CD4-positive, alpha-beta T cell treated with Interferon gamma for 1 hour (primary cell): Measurements from ENCODE around the gene SP1.
A peak's percentile ranks its signal among the peaks of the same experiment; 100 is the strongest.

Source experiments
- DNase-seq: peaks from one replicate; pipeline ENCODE4 v3.0.0-alpha.2; 2020

The SP1 gene

DNA sequence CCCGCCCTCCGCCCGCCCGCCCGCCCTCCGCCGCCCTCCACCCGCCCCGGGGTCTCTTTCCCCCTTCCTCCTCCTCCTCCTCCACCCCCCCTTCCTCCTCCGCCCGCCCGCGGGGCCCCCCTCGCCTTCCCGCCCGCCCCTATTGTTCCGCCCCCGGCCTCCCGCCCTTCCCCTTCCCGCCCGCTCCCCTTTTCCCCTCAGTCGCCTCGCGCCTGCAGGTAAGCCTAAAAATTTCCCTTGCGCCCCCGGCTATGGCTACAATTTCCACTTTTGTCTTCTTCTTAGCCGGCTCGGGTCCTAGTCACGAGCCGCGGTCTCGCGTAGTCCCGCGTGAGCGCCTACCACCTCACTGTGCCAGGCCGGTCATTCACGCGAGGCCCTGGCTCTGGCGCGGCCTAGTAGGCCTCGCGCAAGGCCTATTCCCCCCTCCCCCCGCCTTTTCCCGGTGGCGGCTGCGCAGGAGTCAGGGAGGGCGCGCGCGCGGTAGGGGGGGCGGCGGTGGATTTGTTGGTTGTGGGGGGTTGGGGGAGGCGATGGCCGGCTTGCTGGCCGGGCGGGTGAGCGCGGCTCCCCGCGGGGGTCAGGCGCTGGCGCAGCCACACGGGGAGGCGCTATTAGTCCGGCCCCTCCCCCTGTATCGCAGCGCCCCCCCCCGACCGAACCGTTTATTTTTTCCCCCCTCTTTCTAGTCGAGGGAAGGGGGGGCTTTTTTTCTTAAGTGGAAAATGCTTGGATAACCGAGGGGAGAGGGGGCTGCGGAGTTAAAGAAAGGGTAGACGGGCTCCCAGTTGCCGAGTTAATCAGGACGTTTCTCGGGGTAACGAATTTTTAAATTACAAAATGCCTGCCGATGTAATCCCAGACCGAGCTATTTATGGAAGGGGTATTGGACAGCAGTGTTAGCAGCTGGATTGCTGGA is 72.4 kb downstream of the SP1 start:
- DNase-seq: peak; percentile 71

DNA sequence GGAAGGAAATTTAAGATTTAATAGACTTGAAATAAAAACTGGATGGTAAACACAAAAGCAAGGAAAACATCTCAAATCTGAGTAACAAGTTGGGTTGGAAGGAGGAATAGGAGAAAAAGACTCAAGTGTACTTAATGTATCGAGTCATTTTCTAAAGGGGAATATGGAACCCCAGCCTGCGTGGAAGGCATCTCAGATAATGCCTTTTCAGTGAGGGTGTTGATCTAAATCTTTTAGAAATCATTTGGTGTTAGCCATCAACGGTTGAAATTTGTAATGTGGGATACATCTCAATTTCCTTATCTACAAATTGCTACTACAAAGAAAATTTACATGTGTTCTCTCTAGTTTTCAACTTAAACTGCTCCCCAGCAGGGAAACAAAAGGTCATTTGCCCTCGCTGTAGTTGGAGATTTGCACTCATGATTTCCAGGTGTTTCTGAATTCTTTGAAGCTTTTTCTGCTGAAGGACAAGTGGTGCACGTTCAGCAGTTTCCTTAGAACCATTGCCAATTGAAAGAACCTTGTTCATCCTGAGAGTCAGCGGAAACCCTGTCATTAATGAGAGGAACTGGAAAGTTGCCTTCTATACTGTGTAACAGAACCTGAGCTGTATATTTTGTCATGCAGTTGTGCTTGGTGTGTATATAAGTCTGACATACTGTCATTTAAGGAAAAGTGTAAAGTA is 74.1 kb downstream of the SP1 start:
- no peak for DNase-seq

DNA sequence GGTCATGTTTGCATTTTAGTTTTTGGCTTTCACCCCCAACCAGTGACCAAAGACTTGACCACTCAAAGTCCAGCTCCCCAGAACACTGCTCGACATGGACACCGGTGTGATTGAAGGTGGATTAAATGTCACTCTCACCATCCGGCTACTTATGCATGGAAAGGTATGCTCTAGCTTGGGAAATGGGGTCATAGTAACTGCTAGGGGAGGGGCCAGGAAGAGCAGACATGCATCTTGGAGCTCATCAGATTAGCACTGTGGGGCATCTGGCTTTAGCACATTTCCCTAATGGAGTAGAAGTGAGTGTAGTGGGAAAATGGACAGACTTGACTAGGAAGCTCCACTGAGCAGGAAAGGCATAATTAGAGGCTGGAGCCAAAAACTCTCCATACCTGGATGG is 74.7 kb downstream of the SP1 start:
- DNase-seq: no peak

DNA sequence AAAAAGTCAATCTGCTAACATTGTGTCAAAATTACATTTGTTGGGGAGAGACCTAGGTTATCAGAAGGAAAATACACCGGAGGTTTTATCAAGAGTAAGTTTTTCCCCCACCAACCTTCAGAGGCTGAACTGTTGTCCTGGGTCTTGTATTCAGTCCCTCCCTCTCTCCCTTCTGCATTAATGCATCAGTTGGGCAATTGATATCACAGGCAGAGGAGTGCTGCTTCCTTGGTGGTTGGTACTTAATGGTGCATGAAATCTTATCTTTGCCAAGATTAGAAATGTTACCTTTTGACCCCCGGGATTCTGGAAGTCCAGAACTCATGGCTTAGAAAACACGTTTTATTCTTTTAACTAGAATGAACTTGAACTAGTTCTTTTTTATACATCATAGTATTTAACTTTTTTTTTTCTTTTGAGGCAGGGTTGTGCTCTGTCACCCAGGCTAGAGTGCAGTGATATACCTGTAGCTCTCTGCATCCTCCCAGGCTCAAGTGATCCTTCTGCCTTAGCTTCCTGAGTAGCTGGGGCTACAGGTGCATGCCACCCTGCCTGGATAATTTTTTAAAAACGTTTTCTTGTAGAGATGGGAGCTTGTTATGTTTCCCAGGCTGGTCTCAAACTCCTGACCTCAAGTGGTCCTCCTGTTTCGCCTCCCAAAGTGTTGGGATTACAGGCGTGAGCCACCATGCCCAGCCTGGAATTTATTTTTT is 76.8 kb downstream of the SP1 start:
- no peak for DNase-seq

DNA sequence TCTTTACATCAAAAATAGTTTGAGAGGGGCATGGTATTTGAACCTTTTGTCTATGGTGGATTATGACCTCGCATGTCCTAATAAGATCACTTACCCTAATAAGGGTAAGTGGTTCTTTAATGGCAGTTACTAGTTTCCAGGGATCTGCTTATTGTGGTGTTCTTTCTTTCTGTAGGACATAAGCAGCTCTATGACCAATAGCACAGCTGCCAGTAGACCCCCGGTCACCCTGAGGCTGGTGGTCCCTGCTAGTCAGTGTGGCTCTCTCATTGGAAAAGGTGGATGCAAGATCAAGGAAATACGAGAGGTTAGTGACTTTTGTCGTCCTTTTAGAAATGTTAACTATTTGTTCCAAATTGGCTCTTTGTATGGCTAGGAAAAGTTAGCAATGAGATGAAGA is 79.1 kb downstream of the SP1 start:
- no peak for DNase-seq

DNA sequence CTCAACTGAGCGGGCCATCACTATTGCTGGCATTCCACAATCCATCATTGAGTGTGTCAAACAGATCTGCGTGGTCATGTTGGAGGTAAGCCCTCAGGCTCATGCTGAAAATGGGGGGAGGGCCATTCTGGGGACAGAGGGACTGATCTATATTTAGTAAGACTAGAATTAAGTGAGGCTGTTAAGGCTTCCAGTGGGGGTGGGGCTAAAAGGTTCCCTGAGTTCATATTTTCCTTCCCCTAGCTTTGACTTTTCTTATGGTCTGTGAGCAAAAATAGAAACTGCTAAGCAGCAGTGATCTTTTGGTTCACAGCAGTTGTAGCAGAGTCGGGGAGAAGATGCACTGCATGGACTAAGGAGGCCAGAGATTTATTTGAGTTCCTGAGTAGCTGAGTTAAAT is 81.1 kb downstream of the SP1 start:
- DNase-seq: no peak

DNA sequence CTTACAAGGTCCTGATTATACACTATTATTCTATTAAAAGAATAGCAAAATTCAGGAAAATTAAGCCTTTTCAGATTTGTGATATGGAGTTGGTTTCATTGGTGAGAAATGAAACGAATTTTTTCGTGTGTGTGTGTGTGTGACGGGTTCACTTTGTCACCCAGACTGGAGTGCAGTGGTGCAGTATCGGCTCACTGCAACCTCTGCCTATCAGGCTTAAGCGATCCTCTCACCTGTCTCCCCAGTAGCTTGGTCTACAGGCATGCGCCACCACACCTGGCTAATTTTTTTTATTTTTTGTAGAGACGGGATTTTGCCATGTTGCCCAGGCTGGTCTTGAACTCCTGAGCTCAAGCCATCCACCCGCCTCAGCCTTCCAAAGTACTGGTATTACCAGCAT is 81.6 kb downstream of the SP1 start:
- no peak for DNase-seq

DNA sequence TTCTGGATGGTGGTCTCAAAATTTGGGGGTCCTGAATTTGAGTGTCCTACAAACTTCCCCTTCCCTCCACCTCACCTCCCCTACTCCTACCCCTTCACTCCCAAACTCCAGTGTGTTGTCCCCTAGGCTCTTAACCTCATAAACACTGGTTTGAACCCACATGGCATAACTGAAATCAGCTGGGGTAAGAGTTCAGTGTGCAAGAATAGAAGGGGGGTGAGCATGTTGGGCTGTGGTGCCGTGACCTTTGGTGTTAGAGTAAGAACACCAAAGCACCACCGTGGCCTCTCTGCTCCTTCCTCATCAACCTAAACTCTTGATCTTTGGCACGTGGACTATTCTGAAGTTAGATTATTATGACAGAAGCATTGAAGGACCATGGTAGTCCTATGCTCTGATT is 83.0 kb downstream of the SP1 start:
- no peak for DNase-seq

DNA sequence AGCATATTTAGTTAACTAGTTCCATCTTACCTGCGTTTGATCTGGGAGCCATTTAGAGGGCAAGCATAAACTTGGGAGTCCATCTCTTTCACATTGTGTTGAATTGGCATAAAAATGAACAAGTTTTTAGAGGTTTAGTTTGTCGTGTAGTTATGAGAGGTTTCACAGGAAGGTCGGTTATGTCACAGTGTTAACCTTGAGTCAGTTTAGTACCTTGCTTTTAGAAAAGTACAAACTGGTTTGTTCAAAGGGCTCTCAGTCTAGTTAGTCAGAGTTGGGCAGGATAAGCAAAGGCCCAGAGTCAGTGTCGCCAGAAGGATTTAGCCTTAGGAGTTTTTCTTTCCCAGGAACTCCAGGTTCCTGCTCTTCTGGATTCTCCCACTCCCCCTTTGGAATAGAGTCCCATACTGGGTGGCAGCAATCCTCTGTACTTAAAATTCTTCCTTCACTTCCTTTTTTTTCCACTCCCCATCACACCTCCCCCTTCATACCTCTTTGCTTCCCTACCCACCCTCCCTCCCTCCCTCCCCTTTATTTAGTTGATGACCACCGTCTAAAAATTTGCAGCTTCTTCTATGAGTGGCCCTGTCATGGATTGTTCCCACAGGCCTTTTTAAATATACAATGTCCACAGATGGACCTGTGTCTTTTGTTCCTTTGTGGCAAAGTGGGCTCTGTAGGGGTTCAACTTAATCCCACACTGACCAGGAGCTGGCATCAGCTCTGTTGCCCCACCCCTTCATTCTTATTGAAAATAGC is 84.0 kb downstream of the SP1 start:
- DNase-seq: no peak

DNA sequence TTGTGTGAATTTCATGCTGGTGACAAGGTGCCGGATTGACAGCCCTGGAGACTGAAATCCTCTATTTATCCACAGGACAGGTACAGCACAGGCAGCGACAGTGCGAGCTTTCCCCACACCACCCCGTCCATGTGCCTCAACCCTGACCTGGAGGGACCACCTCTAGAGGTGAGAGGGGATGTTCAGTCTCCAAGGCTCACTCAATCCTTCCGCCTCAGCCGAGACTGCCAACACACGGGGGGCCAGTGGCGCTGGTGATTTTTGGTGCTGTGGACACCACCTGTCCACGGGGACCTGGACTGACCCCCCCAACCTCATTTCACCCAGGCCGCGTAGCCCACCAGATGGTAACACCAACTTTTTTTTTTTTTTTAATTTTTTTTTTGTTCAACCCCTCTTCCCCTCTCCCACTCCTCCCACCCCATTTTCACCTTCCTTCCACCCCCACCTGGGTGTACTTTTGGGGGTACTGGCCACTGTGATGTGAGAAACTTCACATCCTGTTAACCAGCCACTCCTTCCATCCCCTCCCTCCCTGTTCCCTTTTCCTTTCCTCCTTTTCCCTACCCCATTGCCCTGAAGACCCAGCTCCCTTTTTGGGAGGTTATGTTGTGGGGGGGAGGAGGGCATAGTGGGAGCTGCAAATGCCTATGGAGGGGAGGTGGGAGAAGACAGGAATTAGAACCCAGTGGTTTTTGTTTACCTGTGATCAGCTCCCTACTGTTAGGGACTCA is 84.9 kb downstream of the SP1 start:
- no peak for DNase-seq

DNA sequence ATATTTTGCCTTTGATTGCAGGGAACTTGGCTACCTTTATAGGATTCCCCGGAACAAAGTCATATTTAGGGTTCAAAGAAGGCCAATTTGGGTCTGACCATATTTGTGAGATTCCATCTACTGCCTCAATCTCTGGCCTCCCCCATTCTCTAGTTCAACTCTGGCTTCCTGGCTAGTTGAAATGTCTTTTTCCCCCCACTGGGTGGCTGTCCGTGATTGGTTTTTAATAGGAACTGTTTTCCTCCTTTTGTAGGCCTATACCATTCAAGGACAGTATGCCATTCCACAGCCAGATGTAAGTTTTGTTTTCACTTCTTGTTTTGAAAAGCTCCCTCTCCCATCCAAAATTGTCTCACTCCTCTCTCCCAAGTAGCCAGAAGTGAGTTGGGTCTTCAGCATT is 85.7 kb downstream of the SP1 start:
- DNase-seq: no peak
